HepG2 (cell line): Measurements from ENCODE around the gene IL3. TPM values are rescaled to one million over a fixed set of nuclear protein-coding genes. Genes with fewer than 3 reads are reported as not detected.

Experiments used
- ZNF317 ChIP-seq: sonication (generic); formaldehyde crosslinking; IDR thresholded peaks from 2 replicates; pipeline ENCODE4 v1.5.0; 2020; ENCODE audit warnings: mild to moderate bottlenecking, missing genetic modification reagents
- ZZZ3 ChIP-seq: sonication (generic); formaldehyde crosslinking; IDR thresholded peaks from 2 replicates; pipeline ENCODE4 v1.4.0; 2020; ENCODE audit warnings: missing genetic modification reagents, mild to moderate bottlenecking, borderline replicate concordance
- polyA plus RNA-seq, 8 experiments: library from polyadenylated mRNA; depleted of rRNA in 3 of 8; stranded (reverse) in 7 of 8; unstranded in 1 of 8; fragments of >200 nt; fragmentation: Illumina TruSeq in 4 of 8; extraction: Trizol in 4 of 8; gene quantifications; 2 replicates each; pipeline versions ENCODE4 v1.2.1 to v1.2.3, GENCODE V29; 2011 to 2016; ENCODE audit warnings: low read depth in 4 of 8, missing spikeins in 1 of 8, mixed read lengths in 1 of 8; ENCODE audit not compliant: insufficient read depth in 1 of 8
- total RNA-seq, 5 experiments: library from RNA; depleted of rRNA; stranded (reverse); fragments of >200 nt; fragmentation: Illumina TruSeq; extraction: Trizol; gene quantifications; 2 replicates each; pipeline ENCODE4 v1.2.3, GENCODE V29; 2016; ENCODE audit warnings: low read depth in 1 of 5
- TF ChIP-seq, protein P1 (sequence below): sonication (generic); formaldehyde crosslinking; IDR thresholded peaks from one replicate; pipeline ENCODE4 v1.5.1; 2020; ENCODE audit warnings: mild to moderate bottlenecking, missing genetic modification reagents; ENCODE audit errors: not compliant biosample characterization

IL3 gene
- total and polyA plus RNA-seq, 2 of the 13 experiments (the other 11 are each of a cell fraction or from before 2014, with no cell fraction given) = not detected

DNA sequence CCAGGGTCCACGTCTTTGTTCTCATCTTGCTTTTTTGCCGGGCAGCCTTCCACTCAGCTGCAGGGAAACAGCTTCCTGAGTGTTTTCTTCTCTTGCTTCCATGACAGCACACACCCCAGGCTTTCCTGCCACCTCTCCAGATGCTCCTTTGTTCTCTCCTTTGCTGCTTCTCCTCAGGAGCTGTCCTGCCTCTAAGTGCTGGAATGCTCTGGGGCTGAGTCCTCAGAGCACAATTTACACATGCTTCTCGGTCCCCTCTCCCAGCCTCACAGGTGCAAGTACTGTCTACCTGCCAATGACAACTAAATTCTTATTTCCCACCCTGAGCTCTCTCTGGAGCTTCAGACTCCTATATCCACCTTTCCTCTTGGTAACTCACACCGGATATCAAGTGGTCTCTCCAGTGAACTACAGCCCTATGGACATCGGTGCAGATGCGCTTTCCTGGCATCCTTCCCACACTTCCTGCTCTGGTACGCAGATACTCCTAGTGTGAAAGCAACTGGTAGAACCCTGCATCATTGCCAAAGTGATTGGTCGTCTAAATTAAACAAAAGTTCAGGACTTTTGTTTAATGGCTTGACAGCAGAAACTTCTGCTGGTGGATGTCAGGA is 35.6 kb upstream of the IL3 start (continued):
- TF ChIP-seq, protein P1, sequence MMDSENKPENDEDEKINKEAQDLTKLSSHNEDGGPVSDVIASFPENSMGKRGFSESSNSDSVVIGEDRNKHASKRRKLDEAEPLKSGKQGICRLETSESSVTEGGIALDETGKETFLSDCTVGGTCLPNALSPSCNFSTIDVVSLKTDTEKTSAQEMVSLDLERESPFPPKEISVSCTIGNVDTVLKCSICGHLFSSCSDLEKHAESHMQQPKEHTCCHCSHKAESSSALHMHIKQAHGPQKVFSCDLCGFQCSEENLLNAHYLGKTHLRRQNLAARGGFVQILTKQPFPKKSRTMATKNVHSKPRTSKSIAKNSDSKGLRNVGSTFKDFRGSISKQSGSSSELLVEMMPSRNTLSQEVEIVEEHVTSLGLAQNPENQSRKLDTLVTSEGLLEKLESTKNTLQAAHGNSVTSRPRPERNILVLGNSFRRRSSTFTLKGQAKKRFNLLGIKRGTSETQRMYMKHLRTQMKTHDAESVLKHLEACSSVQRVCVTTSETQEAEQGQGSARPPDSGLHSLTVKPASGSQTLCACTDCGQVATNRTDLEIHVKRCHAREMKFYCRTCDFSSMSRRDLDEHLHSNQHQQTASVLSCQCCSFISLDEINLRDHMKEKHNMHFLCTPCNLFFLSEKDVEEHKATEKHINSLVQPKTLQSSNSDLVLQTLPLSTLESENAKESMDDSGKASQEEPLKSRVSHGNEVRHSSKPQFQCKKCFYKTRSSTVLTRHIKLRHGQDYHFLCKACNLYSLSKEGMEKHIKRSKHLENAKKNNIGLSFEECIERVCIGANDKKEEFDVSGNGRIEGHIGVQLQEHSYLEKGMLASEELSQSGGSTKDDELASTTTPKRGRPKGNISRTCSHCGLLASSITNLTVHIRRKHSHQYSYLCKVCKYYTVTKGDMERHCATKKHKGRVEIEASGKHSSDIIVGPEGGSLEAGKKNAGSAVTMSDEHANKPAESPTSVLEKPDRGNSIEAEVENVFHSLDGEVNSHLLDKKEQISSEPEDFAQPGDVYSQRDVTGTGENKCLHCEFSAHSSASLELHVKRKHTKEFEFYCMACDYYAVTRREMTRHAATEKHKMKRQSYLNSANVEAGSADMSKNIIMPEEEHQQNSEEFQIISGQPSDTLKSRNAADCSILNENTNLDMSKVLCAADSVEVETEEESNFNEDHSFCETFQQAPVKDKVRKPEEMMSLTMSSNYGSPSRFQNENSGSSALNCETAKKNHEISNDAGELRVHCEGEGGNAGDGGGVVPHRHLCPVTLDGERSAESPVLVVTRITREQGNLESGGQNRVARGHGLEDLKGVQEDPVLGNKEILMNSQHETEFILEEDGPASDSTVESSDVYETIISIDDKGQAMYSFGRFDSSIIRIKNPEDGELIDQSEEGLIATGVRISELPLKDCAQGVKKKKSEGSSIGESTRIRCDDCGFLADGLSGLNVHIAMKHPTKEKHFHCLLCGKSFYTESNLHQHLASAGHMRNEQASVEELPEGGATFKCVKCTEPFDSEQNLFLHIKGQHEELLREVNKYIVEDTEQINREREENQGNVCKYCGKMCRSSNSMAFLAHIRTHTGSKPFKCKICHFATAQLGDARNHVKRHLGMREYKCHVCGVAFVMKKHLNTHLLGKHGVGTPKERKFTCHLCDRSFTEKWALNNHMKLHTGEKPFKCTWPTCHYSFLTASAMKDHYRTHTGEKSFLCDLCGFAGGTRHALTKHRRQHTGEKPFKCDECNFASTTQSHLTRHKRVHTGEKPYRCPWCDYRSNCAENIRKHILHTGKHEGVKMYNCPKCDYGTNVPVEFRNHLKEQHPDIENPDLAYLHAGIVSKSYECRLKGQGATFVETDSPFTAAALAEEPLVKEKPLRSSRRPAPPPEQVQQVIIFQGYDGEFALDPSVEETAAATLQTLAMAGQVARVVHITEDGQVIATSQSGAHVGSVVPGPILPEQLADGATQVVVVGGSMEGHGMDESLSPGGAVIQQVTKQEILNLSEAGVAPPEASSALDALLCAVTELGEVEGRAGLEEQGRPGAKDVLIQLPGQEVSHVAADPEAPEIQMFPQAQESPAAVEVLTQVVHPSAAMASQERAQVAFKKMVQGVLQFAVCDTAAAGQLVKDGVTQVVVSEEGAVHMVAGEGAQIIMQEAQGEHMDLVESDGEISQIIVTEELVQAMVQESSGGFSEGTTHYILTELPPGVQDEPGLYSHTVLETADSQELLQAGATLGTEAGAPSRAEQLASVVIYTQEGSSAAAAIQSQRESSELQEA (CRISPR knock-in tag) = no peak
- TF ChIP-seq ZNF317 (no peak), ZZZ3 (CRISPR knock-in tag) (no peak)
